ENCODE results near the gene FAM114A2. TPM values are rescaled to one million over a fixed set of nuclear protein-coding genes. Genes with fewer than 3 reads are reported as not detected.

Gene FAM114A2
- total RNA-seq, 1 experiment from 2014 or later = 12.9 TPM

GRCh38 chr5:154059039-154059430 lies 20.3 kb upstream of the FAM114A2 start:
- POLR2A ChIA-PET (ENCODE audit: unreplicated experiment) = no interaction called here
- TF ChIP-seq EZH2 (IDR thresholded peaks at IDR 0.05; ENCODE audit: low read length, unreplicated experiment) = no peak
- TF ChIP-seq, protein P1, sequence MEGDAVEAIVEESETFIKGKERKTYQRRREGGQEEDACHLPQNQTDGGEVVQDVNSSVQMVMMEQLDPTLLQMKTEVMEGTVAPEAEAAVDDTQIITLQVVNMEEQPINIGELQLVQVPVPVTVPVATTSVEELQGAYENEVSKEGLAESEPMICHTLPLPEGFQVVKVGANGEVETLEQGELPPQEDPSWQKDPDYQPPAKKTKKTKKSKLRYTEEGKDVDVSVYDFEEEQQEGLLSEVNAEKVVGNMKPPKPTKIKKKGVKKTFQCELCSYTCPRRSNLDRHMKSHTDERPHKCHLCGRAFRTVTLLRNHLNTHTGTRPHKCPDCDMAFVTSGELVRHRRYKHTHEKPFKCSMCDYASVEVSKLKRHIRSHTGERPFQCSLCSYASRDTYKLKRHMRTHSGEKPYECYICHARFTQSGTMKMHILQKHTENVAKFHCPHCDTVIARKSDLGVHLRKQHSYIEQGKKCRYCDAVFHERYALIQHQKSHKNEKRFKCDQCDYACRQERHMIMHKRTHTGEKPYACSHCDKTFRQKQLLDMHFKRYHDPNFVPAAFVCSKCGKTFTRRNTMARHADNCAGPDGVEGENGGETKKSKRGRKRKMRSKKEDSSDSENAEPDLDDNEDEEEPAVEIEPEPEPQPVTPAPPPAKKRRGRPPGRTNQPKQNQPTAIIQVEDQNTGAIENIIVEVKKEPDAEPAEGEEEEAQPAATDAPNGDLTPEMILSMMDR (conservative IDR thresholded peaks at IDR 0.05; ENCODE audit: low read depth, low read length) = no peak
- no peak for TF ChIP-seq EZH2phosphoT487 (IDR thresholded peaks at IDR 0.05; ENCODE audit: borderline replicate concordance, low read length)
- CTCF ChIA-PET = no interaction called here
- H3K4me2 ChIP-seq (ENCODE audit: low read length) = no peak overlapping the region
- H2AFZ ChIP-seq (ENCODE audit: low read length) = no peak overlapping the region
- intact Hi-C loops (cut with micrococcal nuclease) = no loop called here
- ATAC-seq (no peak), DNase-seq (no peak)
- H3K4me3 ChIP-seq (ENCODE audit: low read length) = no peak overlapping the region
- no peaks in the 10 kb centered on the region for H3K27me3 ChIP-seq (ENCODE audit: low read length)
- H3K9me2 ChIP-seq (replicated peaks; ENCODE audit: low read length) = no peaks in the 10 kb centered on the region
- H3K4me1 ChIP-seq (ENCODE audit: insufficient read depth, low read length) = no peaks in the 10 kb centered on the region
- H4K20me1 ChIP-seq (ENCODE audit: low read length) = no peaks in the 10 kb centered on the region
- no peaks in the 10 kb centered on the region for H3F3A ChIP-seq (ENCODE audit: low read length, unreplicated experiment)
- no peak overlapping the region for H3K9ac ChIP-seq (ENCODE audit: low read length)
- H3K79me2 ChIP-seq (ENCODE audit: low read length) = no peaks in the 10 kb centered on the region
- no TSS peak for BruUV-seq (replicated peaks)
- H3K36me3 ChIP-seq (ENCODE audit: low read depth, low read length) = no peaks in the 10 kb centered on the region
- H3K27ac ChIP-seq (ENCODE audit: low read length) = no peak overlapping the region
- H3K9me3 ChIP-seq (ENCODE audit: low read length) = no peaks in the 10 kb centered on the region

- Histone ChIP-seq H3K4me3 (ENCODE audit: low read length) (no peak overlapping the region), H3K9me3 (ENCODE audit: low read length) (no peaks in the 10 kb centered on the region), H3K4me2 (ENCODE audit: low read length) (no peak overlapping the region), H3K27me3 (ENCODE audit: low read length) (no peaks in the 10 kb centered on the region), H2AFZ (ENCODE audit: low read length) (no peak overlapping the region), H4K20me1 (ENCODE audit: low read length) (no peaks in the 10 kb centered on the region), H3K36me3 (ENCODE audit: low read depth, low read length) (no peaks in the 10 kb centered on the region), H3K27ac (ENCODE audit: low read length) (no peak overlapping the region), H3K4me1 (ENCODE audit: insufficient read depth, low read length) (no peaks in the 10 kb centered on the region), H3K79me2 (ENCODE audit: low read length) (no peaks in the 10 kb centered on the region), H3F3A (ENCODE audit: low read length, unreplicated experiment) (no peaks in the 10 kb centered on the region), H3K9me2 (replicated peaks; ENCODE audit: low read length) (no peaks in the 10 kb centered on the region), H3K9ac (ENCODE audit: low read length) (no peak overlapping the region)
- no peak for TF ChIP-seq EZH2phosphoT487 (IDR thresholded peaks at IDR 0.05; ENCODE audit: borderline replicate concordance, low read length)
- TF ChIP-seq, protein P1 (conservative IDR thresholded peaks at IDR 0.05; ENCODE audit: low read depth, low read length) = no peak
- no peak for TF ChIP-seq EZH2 (IDR thresholded peaks at IDR 0.05; ENCODE audit: low read length, unreplicated experiment)
- POLR2A ChIA-PET (ENCODE audit: unreplicated experiment) = no interaction called here
- no peak for ATAC-seq
- BruUV-seq (replicated peaks) = no TSS peak
- CTCF ChIA-PET = interaction anchor here (0.5 kb wide), 1 partner anchor 12 kb away, joined by 7 read pairs; no protein-coding TSS in a partner anchor
- no peak for DNase-seq
- intact Hi-C loops (cut with micrococcal nuclease) = no loop called here
Measured at GRCh38 chr5:154058055-154059038, 19.6 kb upstream of the FAM114A2 start.

GRCh38 chr5:154055201-154055600 lies 16.5 kb upstream of the FAM114A2 start:
- Histone ChIP-seq H3K9me3 (ENCODE audit: low read length) (no peaks in the 10 kb centered on the region), H3K27ac (ENCODE audit: low read length) (no peak overlapping the region), H3K4me2 (ENCODE audit: low read length) (no peak overlapping the region), H3K27me3 (ENCODE audit: low read length) (no peaks in the 10 kb centered on the region), H2AFZ (ENCODE audit: low read length) (no peak overlapping the region), H3K9ac (ENCODE audit: low read length) (no peak overlapping the region), H3K36me3 (ENCODE audit: low read depth, low read length) (no peaks in the 10 kb centered on the region), H3K9me2 (replicated peaks; ENCODE audit: low read length) (no peaks in the 10 kb centered on the region), H3K79me2 (ENCODE audit: low read length) (no peaks in the 10 kb centered on the region), H3K4me3 (ENCODE audit: low read length) (no peak overlapping the region), H3K4me1 (ENCODE audit: insufficient read depth, low read length) (no peaks in the 10 kb centered on the region), H4K20me1 (ENCODE audit: low read length) (no peaks in the 10 kb centered on the region), H3F3A (ENCODE audit: low read length, unreplicated experiment) (no peaks in the 10 kb centered on the region)
- DNase-seq (no peak), ATAC-seq (no peak)
- intact Hi-C loops (cut with micrococcal nuclease) = no loop called here
- ChIA-PET POLR2A (ENCODE audit: unreplicated experiment) (no interaction called here), CTCF (no interaction called here)
- TF ChIP-seq, protein P1 (conservative IDR thresholded peaks at IDR 0.05; ENCODE audit: low read depth, low read length) = no peak
- BruUV-seq (replicated peaks) = no TSS peak

Data from PC-3 (cell line).